Sigmoid colon (tissue), 7 donors: ENCODE data around the gene FDPS. TPM values are rescaled to one million over a fixed set of nuclear protein-coding genes. Genes with fewer than 3 reads are reported as not detected.

Source experiments
- DNase-seq: peaks from one replicate; pipeline ENCODE4 v3.0.0-alpha.2; 2019
- H3K27ac ChIP-seq, 4 donors: fragments of 200-600 bp; sonication (generic); one replicate each; pipeline ENCODE4 v1.5.1; 2016 to 2019; ENCODE audit warnings: mild to moderate bottlenecking in 1 of 4
- H3K27me3 ChIP-seq, 3 donors: fragments of 200-600 bp; sonication (generic); one replicate each; pipeline ENCODE4 v1.5.1; 2019; ENCODE audit warnings: mild to moderate bottlenecking in 1 of 3
- H3K36me3 ChIP-seq, 4 donors: fragments of 200-600 bp; sonication (generic); one replicate each; pipeline ENCODE4 v1.5.1; 2016 to 2019
- H3K4me1 ChIP-seq, 4 donors: fragments of 200-600 bp; sonication (generic); one replicate each; pipeline ENCODE4 v1.5.1; 2017 to 2019
- H3K4me3 ChIP-seq, 4 donors: fragments of 200-600 bp; sonication (generic); one replicate each; pipeline ENCODE4 v1.5.1; 2017 to 2019; ENCODE audit warnings: mild to moderate bottlenecking in 2 of 4, moderate library complexity in 1 of 4
- H3K9me3 ChIP-seq, 4 donors: fragments of 200-600 bp in 3 of 4; sonication (generic) in 3 of 4; one replicate each; pipeline versions ENCODE4 v1.5.1 to v1.6.1; 2013 to 2019
- CTCF ChIP-seq, 4 experiments: fragments of 450-650 bp in 3 of 4; fragments of 200-600 bp in 1 of 4; IDR thresholded peaks; one replicate each; pipeline ENCODE4 v1.5.1; 2016 to 2019; ENCODE audit warnings: antibody characterized with exemption in 4 of 4, mild to moderate bottlenecking in 3 of 4, moderate library complexity in 2 of 4
- EP300 ChIP-seq, 4 donors: sonication (generic); formaldehyde crosslinking; IDR thresholded peaks; one replicate each; pipeline ENCODE4 v1.6.1; 2017; ENCODE audit warnings: antibody characterized with exemption in 4 of 4
- POLR2A ChIP-seq, 2 donors: fragments of 450-650 bp; IDR thresholded peaks; one replicate each; pipeline ENCODE4 v1.6.1; 2016; ENCODE audit warnings: antibody characterized with exemption in 2 of 2, mild to moderate bottlenecking in 2 of 2, moderate library complexity in 2 of 2
- POLR2AphosphoS5 ChIP-seq, 4 donors: sonication (generic); formaldehyde crosslinking; IDR thresholded peaks; one replicate each; pipeline ENCODE4 v1.6.1; 2017; ENCODE audit warnings: antibody characterized with exemption in 4 of 4
- WGBS, 2 donors: extraction: QIAGEN DNeasy Blood & Tissue Kit; methylation state at CpG; one replicate each; pipeline ENCODE4 v1.1.7; 2013; 5-methylcytosine and 5-hydroxymethylcytosine counted together
- intact Hi-C: fragments of 100-400 bp; cut with DNase I; formaldehyde crosslinking; loops from one replicate; pipeline ENCODE4 v1.15.1; 2023
- polyA plus RNA-seq, 3 donors: library from polyadenylated mRNA; stranded (reverse); fragments of 200-250 nt; gene quantifications; one replicate each; pipeline ENCODE4 v1.2.3, GENCODE V29; 2013
- total RNA-seq, 4 donors: library from RNA; depleted of rRNA; stranded (reverse); fragments of >200 nt; gene quantifications; one replicate each; pipeline ENCODE4 v1.1.0, GENCODE V29; 2016
- donor health status: healthy with polysubstance abuse.
- donor health status: Bipolar disorder and iron deficiency.
- donor health status: healthy.

FDPS gene
- total and polyA plus RNA-seq, 7 donors, result 73.7 to 570 (median 96.8) TPM

DNA sequence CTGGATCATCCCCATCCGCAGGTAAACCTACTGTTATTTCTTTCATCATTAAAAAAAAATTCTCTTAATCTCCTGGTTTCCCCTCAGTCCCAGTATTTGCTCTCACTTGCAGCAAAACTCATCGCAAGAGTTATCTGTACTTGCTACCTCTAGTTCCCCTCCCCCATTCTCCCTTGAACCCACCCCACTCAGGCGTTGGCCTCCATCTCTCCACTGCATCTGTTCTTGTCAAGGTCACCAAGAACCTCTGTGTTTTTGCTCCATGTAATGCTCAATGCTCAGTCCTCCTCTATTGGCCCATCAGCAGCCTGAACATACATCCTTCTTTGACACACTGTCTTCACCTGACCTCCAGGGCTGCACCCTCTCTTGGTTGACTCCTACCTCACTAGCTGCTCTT, 12.0 kb upstream of the FDPS start:
- intact Hi-C loops, result no loop called here
- H3K4me3 ChIP-seq, result no peak overlapping the region
- no peak overlapping the region for H3K27ac ChIP-seq
- no peaks in the 10 kb centered on the region for H3K9me3 ChIP-seq
- no peaks in the 10 kb centered on the region for H3K36me3 ChIP-seq
- peaks cover 0 to 7% (median 6%) of the 10 kb centered on the region in 4 donors for H3K4me1 ChIP-seq
- peaks cover 10 to 42% (median 20%) of the 10 kb centered on the region in 3 donors for H3K27me3 ChIP-seq
- WGBS, 2 donors, result 67 to 86% methylated on average over 3 of the region's 3 CpGs
- DNase-seq, result no peak
- TF ChIP-seq POLR2A (IDR thresholded peaks at IDR 0.05) (no peak), EP300 (IDR thresholded peaks at IDR 0.05) (no peak)

GRCh38 chr1:155297384-155297783, 11.3 kb upstream of the FDPS start:
- Histone ChIP-seq H3K4me3 (no peak overlapping the region), H3K27me3 (peaks cover 10 to 42% (median 20%) of the 10 kb centered on the region in 3 donors), H3K27ac (no peak overlapping the region), H3K9me3 (no peaks in the 10 kb centered on the region), H3K36me3 (no peaks in the 10 kb centered on the region), H3K4me1 (peaks cover 0 to 7% (median 6%) of the 10 kb centered on the region in 4 donors)
- no peak for DNase-seq
- intact Hi-C loops, result no loop called here
- TF ChIP-seq EP300 (IDR thresholded peaks at IDR 0.05) (no peak), POLR2AphosphoS5 (IDR thresholded peaks at IDR 0.05) (no peak), POLR2A (IDR thresholded peaks at IDR 0.05) (no peak), CTCF (IDR thresholded peaks at IDR 0.05) (no peak)
- WGBS, 2 donors, result 74 to 91% methylated on average over 7 of the region's 7 CpGs

- WGBS, 2 donors, result 92 to 93% methylated on average over 8 of the region's 8 CpGs
- peaks cover 10 to 26% (median 14%) of the 10 kb centered on the region in 3 donors for H3K27me3 ChIP-seq
- intact Hi-C loops, result no loop called here
- peaks cover 0 to 5% (median 4%) of the 10 kb centered on the region in 4 donors for H3K4me1 ChIP-seq
- no peaks in the 10 kb centered on the region for H3K36me3 ChIP-seq
- TF ChIP-seq EP300 (IDR thresholded peaks at IDR 0.05) (no peak), CTCF (IDR thresholded peaks at IDR 0.05) (no peak), POLR2A (IDR thresholded peaks at IDR 0.05) (no peak), POLR2AphosphoS5 (IDR thresholded peaks at IDR 0.05) (no peak)
- no peak overlapping the region for H3K4me3 ChIP-seq
- H3K27ac ChIP-seq, result no peak overlapping the region
- no peak for DNase-seq
- H3K9me3 ChIP-seq, result no peaks in the 10 kb centered on the region
Observed at GRCh38 chr1:155300024-155300423, 8.6 kb upstream of the FDPS start.

GRCh38 chr1:155300553-155301329, 7.9 kb upstream of the FDPS start:
- no peak overlapping the region for H3K4me3 ChIP-seq
- peaks cover 6 to 19% (median 6%) of the 10 kb centered on the region in 3 donors for H3K27me3 ChIP-seq
- DNase-seq, result no peak
- no peak overlapping the region for H3K27ac ChIP-seq
- intact Hi-C loops, result no loop called here
- H3K9me3 ChIP-seq, result no peaks in the 10 kb centered on the region
- no peak for TF ChIP-seq POLR2A (IDR thresholded peaks at IDR 0.05)
- TF ChIP-seq EP300 (IDR thresholded peaks at IDR 0.05), result no peak
- no peak for TF ChIP-seq POLR2AphosphoS5 (IDR thresholded peaks at IDR 0.05)
- no peak for TF ChIP-seq CTCF (IDR thresholded peaks at IDR 0.05)
- H3K36me3 ChIP-seq, result no peaks in the 10 kb centered on the region
- no peaks in the 10 kb centered on the region for H3K4me1 ChIP-seq
- 54 to 83% methylated on average over 9 of the region's 9 CpGs for WGBS, 2 donors

GRCh38 chr1:155301342-155301841, 7.3 kb upstream of the FDPS start, which contains the start of gene PKLR:
PKLR (minus strand) TSS chr1:155301438; CDS start chr1:155301395, 43 bp downstream.
- H3K27ac ChIP-seq, result no peak within 1 kb of the TSS
- no peaks in the 10 kb centered on the region for H3K9me3 ChIP-seq
- H3K36me3 ChIP-seq, result no peaks in the 10 kb centered on the region
- TF ChIP-seq CTCF (IDR thresholded peaks at IDR 0.05), result no peak
- TF ChIP-seq EP300 (IDR thresholded peaks at IDR 0.05), result no peak
- TF ChIP-seq POLR2A (IDR thresholded peaks at IDR 0.05), result no peak
- TF ChIP-seq POLR2AphosphoS5 (IDR thresholded peaks at IDR 0.05), result no peak
- H3K27me3 ChIP-seq, result peaks cover 0 to 13% (median 0%) of the 10 kb centered on the region in 3 donors
- DNase-seq, result no peak
- 94 to 96% methylated on average over 5 of the region's 5 CpGs for WGBS, 2 donors
- no peaks in the 10 kb centered on the region for H3K4me1 ChIP-seq
- intact Hi-C loops, result no loop called here
- H3K4me3 ChIP-seq, result no peak within 1 kb of the TSS
